DOHH2 (cell line): Measurements from ENCODE around the gene SLC12A8.

Source experiments
- H3F3A ChIP-seq: fragments of 200-600 bp; sonication (generic), shearing (Covaris generic); 2 replicates; pipeline ENCODE4 v1.6.0; 2016; ENCODE audit warnings: antibody characterized with exemption, mild to moderate bottlenecking; ENCODE audit not compliant: control insufficient read depth, insufficient read depth
- H3K27ac ChIP-seq: fragments of 200-600 bp; sonication (generic); 2 replicates; pipeline ENCODE4 v1.5.1; 2014; ENCODE audit warnings: low read depth, mild to moderate bottlenecking, low read length, moderate library complexity
- H3K27me3 ChIP-seq: fragments of 200-600 bp; sonication (generic); 2 replicates; pipeline ENCODE4 v1.6.1; 2014; ENCODE audit warnings: mild to moderate bottlenecking, low read length, mixed read lengths; ENCODE audit not compliant: control insufficient read depth
- H3K36me3 ChIP-seq: fragments of 200-600 bp; sonication (generic); 2 replicates; pipeline ENCODE4 v1.6.1; 2014; ENCODE audit warnings: mild to moderate bottlenecking, low read length, moderate library complexity, mixed read lengths; ENCODE audit not compliant: control insufficient read depth
- H3K4me1 ChIP-seq: fragments of 200-600 bp; sonication (generic); 2 replicates; pipeline ENCODE4 v1.6.1; 2014; ENCODE audit warnings: mild to moderate bottlenecking, low read length, mixed read lengths; ENCODE audit not compliant: control insufficient read depth
- H3K4me2 ChIP-seq: fragments of 200-600 bp; sonication (generic); 2 replicates; pipeline ENCODE4 v1.6.0; 2014; ENCODE audit warnings: mild to moderate bottlenecking, low read length, moderate library complexity
- H3K4me3 ChIP-seq: fragments of 200-600 bp; sonication (generic); 2 replicates; pipeline ENCODE4 v1.5.1; 2014; ENCODE audit warnings: mild to moderate bottlenecking, low read length, mixed read lengths
- H3K79me2 ChIP-seq: fragments of 200-600 bp; sonication (generic); 2 replicates; pipeline ENCODE4 v1.6.1; 2014; ENCODE audit warnings: mild to moderate bottlenecking, low read length, mixed read lengths; ENCODE audit not compliant: control insufficient read depth
- H3K9me2 ChIP-seq: fragments of 200-600 bp; sonication (generic); replicated peaks from 2 replicates; pipeline ENCODE4 v1.6.1; 2014; ENCODE audit warnings: mild to moderate bottlenecking, low read length, mixed read lengths; ENCODE audit not compliant: control insufficient read depth
- H3K9me3 ChIP-seq: fragments of 200-600 bp; sonication (generic); 2 replicates; pipeline ENCODE4 v1.6.1; 2014; ENCODE audit warnings: antibody characterized with exemption, low read length, mixed read lengths; ENCODE audit not compliant: control insufficient read depth, insufficient read depth
- H4K20me1 ChIP-seq: fragments of 200-600 bp; sonication (generic); 2 replicates; pipeline ENCODE4 v1.6.0; 2014; ENCODE audit warnings: low read depth, mild to moderate bottlenecking, antibody characterized with exemption, low read length, moderate library complexity; ENCODE audit not compliant: control insufficient read depth, insufficient read depth
- EZH2phosphoT487 ChIP-seq: fragments of 200-600 bp; sonication (generic); IDR thresholded peaks from 2 replicates; pipeline ENCODE4 v1.6.1; 2017; ENCODE audit warnings: borderline replicate concordance, mild to moderate bottlenecking, antibody characterized with exemption, low read length, moderate library complexity, mixed read lengths
- TF ChIP-seq, protein P1 (sequence below): fragments of 200-600 bp; sonication (generic); IDR thresholded peaks from one replicate; pipeline ENCODE4 v1.5.1; 2014; ENCODE audit warnings: antibody characterized with exemption, mild to moderate bottlenecking, low read depth, low read length; ENCODE audit not compliant: poor library complexity, severe bottlenecking

The SLC12A8 gene

DNA sequence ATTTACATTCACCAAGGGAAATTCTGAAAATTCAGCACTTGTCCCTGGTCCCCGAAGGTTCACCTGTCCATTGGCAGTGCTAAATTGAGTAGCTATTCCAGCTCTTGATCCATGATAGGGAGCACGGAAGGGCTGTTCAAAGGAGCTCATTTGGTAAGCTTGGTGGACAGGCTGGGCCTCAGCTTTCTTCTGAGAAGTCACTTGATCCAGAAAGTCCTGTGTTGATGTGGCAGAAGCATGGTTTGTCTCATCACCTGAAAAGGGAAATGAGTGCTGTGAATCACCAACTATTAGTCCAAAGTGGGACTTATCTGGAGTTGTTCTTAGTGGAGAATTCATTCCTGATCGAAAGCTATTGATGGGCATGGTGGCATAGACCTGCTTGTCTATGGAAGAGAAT is 19.9 kb upstream of the SLC12A8 start:
- Histone ChIP-seq H3K36me3 (peaks cover 26% of the 10 kb centered on the region), H3K27me3 (no peaks in the 10 kb centered on the region), H4K20me1 (no peaks in the 10 kb centered on the region), H3K27ac (no peak overlapping the region), H3K4me2 (no peak overlapping the region), H3K4me1 (no peaks in the 10 kb centered on the region), H3K9me2 (no peaks in the 10 kb centered on the region), H3K79me2 (no peaks in the 10 kb centered on the region), H3K4me3 (no peak overlapping the region), H3K9me3 (no peaks in the 10 kb centered on the region), H3F3A (no peaks in the 10 kb centered on the region)
- TF ChIP-seq, protein P1, sequence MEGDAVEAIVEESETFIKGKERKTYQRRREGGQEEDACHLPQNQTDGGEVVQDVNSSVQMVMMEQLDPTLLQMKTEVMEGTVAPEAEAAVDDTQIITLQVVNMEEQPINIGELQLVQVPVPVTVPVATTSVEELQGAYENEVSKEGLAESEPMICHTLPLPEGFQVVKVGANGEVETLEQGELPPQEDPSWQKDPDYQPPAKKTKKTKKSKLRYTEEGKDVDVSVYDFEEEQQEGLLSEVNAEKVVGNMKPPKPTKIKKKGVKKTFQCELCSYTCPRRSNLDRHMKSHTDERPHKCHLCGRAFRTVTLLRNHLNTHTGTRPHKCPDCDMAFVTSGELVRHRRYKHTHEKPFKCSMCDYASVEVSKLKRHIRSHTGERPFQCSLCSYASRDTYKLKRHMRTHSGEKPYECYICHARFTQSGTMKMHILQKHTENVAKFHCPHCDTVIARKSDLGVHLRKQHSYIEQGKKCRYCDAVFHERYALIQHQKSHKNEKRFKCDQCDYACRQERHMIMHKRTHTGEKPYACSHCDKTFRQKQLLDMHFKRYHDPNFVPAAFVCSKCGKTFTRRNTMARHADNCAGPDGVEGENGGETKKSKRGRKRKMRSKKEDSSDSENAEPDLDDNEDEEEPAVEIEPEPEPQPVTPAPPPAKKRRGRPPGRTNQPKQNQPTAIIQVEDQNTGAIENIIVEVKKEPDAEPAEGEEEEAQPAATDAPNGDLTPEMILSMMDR: no peak
- no peak for TF ChIP-seq EZH2phosphoT487

DNA sequence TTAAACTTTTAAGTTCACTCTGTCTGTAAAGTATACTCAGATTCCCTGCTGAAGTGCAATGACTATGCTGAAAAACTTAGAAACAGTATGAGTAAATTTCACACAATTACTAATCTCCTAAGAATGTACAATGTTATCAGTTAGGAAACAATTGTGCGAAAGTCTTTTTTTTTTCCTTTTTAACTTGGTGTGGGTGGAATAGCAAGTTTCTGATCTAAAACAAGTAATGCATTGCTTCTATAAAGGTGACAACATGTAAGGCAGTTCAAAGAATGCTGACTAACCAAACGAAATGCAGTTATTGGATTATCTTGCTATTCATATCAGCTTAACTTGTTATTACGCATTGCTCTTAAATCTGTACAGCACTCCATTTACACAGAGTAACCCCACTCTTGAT is 19.3 kb upstream of the SLC12A8 start:
- Histone ChIP-seq H3F3A (no peaks in the 10 kb centered on the region), H3K9me3 (no peaks in the 10 kb centered on the region), H3K27ac (no peak overlapping the region), H3K4me1 (no peaks in the 10 kb centered on the region), H3K79me2 (no peaks in the 10 kb centered on the region), H3K9me2 (no peaks in the 10 kb centered on the region), H4K20me1 (no peaks in the 10 kb centered on the region), H3K27me3 (no peaks in the 10 kb centered on the region), H3K36me3 (peaks cover 26% of the 10 kb centered on the region), H3K4me3 (no peak overlapping the region), H3K4me2 (no peak overlapping the region)
- TF ChIP-seq, protein P1: no peak
- no peak for TF ChIP-seq EZH2phosphoT487

DNA sequence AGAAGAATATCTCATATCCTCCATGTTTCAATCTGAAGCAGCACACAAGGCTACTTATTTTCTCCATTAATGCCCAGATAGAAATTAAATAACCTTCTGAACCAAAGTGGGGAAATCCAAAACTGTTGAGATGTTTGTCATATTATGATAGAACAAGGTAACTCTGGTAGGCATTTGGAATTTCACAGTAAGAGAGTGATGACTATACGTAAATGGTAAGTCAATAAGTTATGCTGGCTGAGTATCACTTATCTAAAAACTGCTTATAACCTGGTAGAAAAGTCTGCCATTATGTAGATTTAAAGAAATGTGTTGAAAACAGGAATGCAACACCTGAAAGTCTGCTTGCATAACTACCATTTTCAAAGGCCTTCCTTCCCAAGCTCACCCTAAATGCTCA is 17.2 kb upstream of the SLC12A8 start:
- Histone ChIP-seq H3K27me3 (no peaks in the 10 kb centered on the region), H3K4me3 (no peak overlapping the region), H3K36me3 (peaks cover 23% of the 10 kb centered on the region), H3K9me3 (no peaks in the 10 kb centered on the region), H4K20me1 (no peaks in the 10 kb centered on the region), H3F3A (no peaks in the 10 kb centered on the region), H3K9me2 (no peaks in the 10 kb centered on the region), H3K27ac (no peak overlapping the region), H3K4me2 (no peak overlapping the region), H3K79me2 (no peaks in the 10 kb centered on the region), H3K4me1 (no peaks in the 10 kb centered on the region)
- TF ChIP-seq, protein P1: no peak
- no peak for TF ChIP-seq EZH2phosphoT487

DNA sequence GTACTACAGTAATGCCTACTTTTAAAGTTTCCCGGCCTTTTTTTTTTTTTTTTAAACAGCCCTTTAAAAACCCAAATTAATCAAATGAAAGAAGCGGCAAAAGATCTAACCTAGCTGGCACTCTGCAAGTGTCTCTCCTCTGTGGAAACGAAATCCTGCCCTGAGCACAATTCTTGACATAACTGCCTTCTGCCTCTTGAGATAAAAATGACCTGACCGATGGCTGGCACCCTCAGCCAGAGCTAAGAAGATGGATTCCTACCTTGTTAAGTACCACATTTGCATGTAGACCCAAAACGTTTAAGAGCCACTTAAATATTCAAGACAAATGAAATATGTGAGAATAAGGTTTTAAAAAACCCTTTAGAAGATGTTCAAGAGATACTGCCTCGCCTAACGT is 16.6 kb upstream of the SLC12A8 start:
- Histone ChIP-seq H3K27ac (no peak overlapping the region), H3K4me2 (no peak overlapping the region), H3K4me3 (no peak overlapping the region), H3K4me1 (no peaks in the 10 kb centered on the region), H3K9me3 (no peaks in the 10 kb centered on the region), H4K20me1 (no peaks in the 10 kb centered on the region), H3K79me2 (no peaks in the 10 kb centered on the region), H3K36me3 (peaks cover 22% of the 10 kb centered on the region), H3F3A (no peaks in the 10 kb centered on the region), H3K9me2 (no peaks in the 10 kb centered on the region), H3K27me3 (no peaks in the 10 kb centered on the region)
- TF ChIP-seq EZH2phosphoT487: no peak
- TF ChIP-seq, protein P1: no peak
